Stimulated activated CD8-positive, alpha-beta memory T cell treated with anti-CD3 and anti-CD28 coated beads, Interleukin-2, amount 100 ng/mL, for 1 hour (primary cell): ENCODE data around the gene SURF4.
A peak's percentile ranks its signal among the peaks of the same experiment; 100 is the strongest.

Experiments
- DNase-seq, 2 donors: peaks; one replicate each; pipeline ENCODE4 v3.0.0-alpha.2; 2020; ENCODE audit warnings: low read depth in 2 of 2

Gene SURF4

GRCh38 chr9:133353548-133353947, 22.3 kb downstream of the SURF4 start:
- no peak for DNase-seq

GRCh38 chr9:133352635-133353340, 23.1 kb downstream of the SURF4 start:
- no peak for DNase-seq

- DNase-seq, result no peak
These were observed 23.8 kb downstream of the SURF4 start for GRCh38 chr9:133351908-133352634.

- no peak for DNase-seq
These were observed 24.3 kb downstream of the SURF4 start for GRCh38 chr9:133351526-133351907.

GRCh38 chr9:133349965-133350616, 25.8 kb downstream of the SURF4 start:
- no peak for DNase-seq

GRCh38 chr9:133348718-133349573, 26.9 kb downstream of the SURF4 start:
- no peak for DNase-seq

GRCh38 chr9:133347985-133348717, 27.7 kb downstream of the SURF4 start, which contains the start of the genes MED22 and RPL7A:
TSS of gene MED22 (minus strand) at chr9:133348131. CDS start at chr9:133346662, 1,469 bp downstream.
TSS of gene RPL7A (plus strand) at chr9:133348218. CDS start at chr9:133348244, 26 bp downstream.
- peak; percentile 79 to 82 for DNase-seq

GRCh38 chr9:133347515-133347984, 28.3 kb downstream of the SURF4 start:
- peak in 1 of 2 donors; percentile 12 for DNase-seq

GRCh38 chr9:133346021-133346785, 29.7 kb downstream of the SURF4 start:
- DNase-seq, result no peak

- DNase-seq, result no peak
These were observed 30.3 kb downstream of the SURF4 start for GRCh38 chr9:133345596-133345995.

GRCh38 chr9:133344979-133345378, 30.9 kb downstream of the SURF4 start:
- no peak for DNase-seq

- no peak for DNase-seq
These were observed 31.8 kb downstream of the SURF4 start for GRCh38 chr9:133344071-133344470.

GRCh38 chr9:133342570-133342969, 33.3 kb downstream of the SURF4 start:
- no peak for DNase-seq

- DNase-seq, result no peak
These were observed 33.8 kb downstream of the SURF4 start for GRCh38 chr9:133342069-133342406.

GRCh38 chr9:133341369-133342068, 34.3 kb downstream of the SURF4 start:
- no peak for DNase-seq

- no peak for DNase-seq
These were observed 34.9 kb downstream of the SURF4 start for GRCh38 chr9:133340916-133341315.

GRCh38 chr9:133340256-133340655, 35.6 kb downstream of the SURF4 start:
- no peak for DNase-seq

- no peak for DNase-seq
These were observed 36.2 kb downstream of the SURF4 start for GRCh38 chr9:133339641-133340040.
